Liver (tissue), 9 donors: ENCODE measurements around the gene CLRN3. TPM values are rescaled to one million over a fixed set of nuclear protein-coding genes. Genes with fewer than 3 reads are reported as not detected.

Experiments
- DNase-seq: peaks from one replicate; pipeline ENCODE4 v3.0.0-alpha.2; 2017; ENCODE audit warnings: low spot score
- H3K27ac ChIP-seq, 2 donors: one replicate each; pipeline ENCODE4 v1.7.0; 2013; ENCODE audit warnings: inconsistent platforms in 2 of 2, low read length in 2 of 2, control low read depth in 1 of 2, low read depth in 1 of 2, mild to moderate bottlenecking in 1 of 2
- H3K27me3 ChIP-seq, 4 donors: one replicate each; pipeline versions ENCODE4 v1.6.1 to v1.7.0; 2013; ENCODE audit warnings: low read length in 3 of 4, inconsistent platforms in 1 of 4, mild to moderate bottlenecking in 1 of 4, moderate library complexity in 1 of 4; ENCODE audit not compliant: control insufficient read depth in 4 of 4, insufficient read depth in 4 of 4
- H3K36me3 ChIP-seq, 4 donors: one replicate each; pipeline versions ENCODE4 v1.6.1 to v1.7.0; 2013; ENCODE audit warnings: low read length in 3 of 4, mild to moderate bottlenecking in 3 of 4, low read depth in 1 of 4, moderate library complexity in 1 of 4; ENCODE audit not compliant: control insufficient read depth in 4 of 4, insufficient read depth in 3 of 4
- H3K4me1 ChIP-seq, 4 donors: one replicate each; pipeline versions ENCODE4 v1.6.1 to v1.7.0; 2013; ENCODE audit warnings: low read length in 3 of 4, mild to moderate bottlenecking in 3 of 4, moderate library complexity in 1 of 4; ENCODE audit not compliant: control insufficient read depth in 4 of 4, insufficient read depth in 4 of 4
- H3K4me3 ChIP-seq, 3 donors: one replicate each; pipeline versions ENCODE4 v1.6.1 to v1.7.0; 2013; ENCODE audit warnings: low read length in 3 of 3, control low read depth in 1 of 3, low read depth in 1 of 3, mild to moderate bottlenecking in 1 of 3
- H3K9ac ChIP-seq, 2 donors: one replicate each; pipeline ENCODE4 v1.7.0; 2013; ENCODE audit warnings: low read length in 2 of 2, mild to moderate bottlenecking in 2 of 2, moderate library complexity in 2 of 2, control low read depth in 1 of 2, low read depth in 1 of 2
- H3K9me3 ChIP-seq, 4 donors: one replicate each; pipeline versions ENCODE4 v1.6.1 to v1.7.0; 2013; ENCODE audit warnings: low read length in 3 of 4; ENCODE audit not compliant: control insufficient read depth in 4 of 4
- ATF3 ChIP-seq: IDR thresholded peaks from 2 replicates; pipeline ENCODE4 v1.6.1; 2016; ENCODE audit warnings: antibody characterized with exemption
- FOXA1 ChIP-seq: IDR thresholded peaks from 2 replicates; pipeline ENCODE4 v1.6.1; 2016; ENCODE audit warnings: antibody characterized with exemption
- GABPA ChIP-seq, 2 donors: IDR thresholded peaks in 1 of 2; conservative IDR thresholded peaks in 1 of 2; 2 replicates each; pipeline ENCODE4 v1.6.1; 2016; ENCODE audit warnings: antibody characterized with exemption in 2 of 2, mild to moderate bottlenecking in 1 of 2, moderate library complexity in 1 of 2
- HNF4A ChIP-seq, 2 donors: conservative IDR thresholded peaks; 2 replicates each; pipeline ENCODE4 v1.6.1; 2016; ENCODE audit warnings: antibody characterized with exemption in 2 of 2, mild to moderate bottlenecking in 2 of 2
- MAX ChIP-seq: IDR thresholded peaks from 2 replicates; pipeline ENCODE4 v1.6.1; 2016; ENCODE audit warnings: antibody characterized with exemption
- NR2F2 ChIP-seq: IDR thresholded peaks from 2 replicates; pipeline ENCODE4 v1.6.1; 2016; ENCODE audit warnings: antibody characterized with exemption
- RAD21 ChIP-seq, 2 donors: IDR thresholded peaks; 2 replicates each; pipeline ENCODE4 v1.6.1; 2016; ENCODE audit warnings: antibody characterized with exemption in 2 of 2, mild to moderate bottlenecking in 2 of 2
- SP1 ChIP-seq: IDR thresholded peaks from 2 replicates; pipeline ENCODE4 v1.6.1; 2018; ENCODE audit warnings: antibody characterized with exemption, mild to moderate bottlenecking
- TAF1 ChIP-seq: conservative IDR thresholded peaks from 2 replicates; pipeline ENCODE4 v1.6.1; 2016; ENCODE audit warnings: antibody characterized with exemption, mild to moderate bottlenecking
- YY1 ChIP-seq: IDR thresholded peaks from 2 replicates; pipeline ENCODE4 v1.6.1; 2016; ENCODE audit warnings: antibody characterized with exemption, mild to moderate bottlenecking
- ZBTB33 ChIP-seq: IDR thresholded peaks from 2 replicates; pipeline ENCODE4 v1.6.1; 2016; ENCODE audit warnings: antibody characterized with exemption
- WGBS: extraction: QIAGEN DNeasy Blood & Tissue Kit; methylation state at CpG from one replicate; pipeline ENCODE4 v1.1.7; 2013; 5-methylcytosine and 5-hydroxymethylcytosine counted together
- polyA plus RNA-seq, 2 donors: library from polyadenylated mRNA; stranded (reverse) in 1 of 2; unstranded in 1 of 2; fragments of 200-250 nt in 1 of 2; fragments of >200 nt in 1 of 2; fragmentation: Nextera tagmentation in 1 of 2; extraction: Ambion mirVana in 1 of 2; gene quantifications; one replicate each; pipeline versions ENCODE4 v1.2.1 to v1.2.3, GENCODE V29; 2013 to 2015
- total RNA-seq, 2 donors: library from RNA; depleted of rRNA; stranded (reverse); fragments of >200 nt; gene quantifications; one replicate each; pipeline ENCODE4 v1.2.3, GENCODE V29; 2014
- TF ChIP-seq, protein P1 (sequence below): fragments of 150-350 bp; IDR thresholded peaks from 2 replicates; pipeline ENCODE4 v1.5.1; 2017; ENCODE audit warnings: improper control_type of control experiment, low read depth, low read length; ENCODE audit not compliant: missing input control
- donor health status: healthy.
- donor health status: healthy.
- donor health status: healthy.
- donor health status: healthy.
- donor health status: healthy.

The CLRN3 gene
- total and polyA plus RNA-seq, 4 donors: 0.33 to 16.9 (median 6.9) TPM

DNA sequence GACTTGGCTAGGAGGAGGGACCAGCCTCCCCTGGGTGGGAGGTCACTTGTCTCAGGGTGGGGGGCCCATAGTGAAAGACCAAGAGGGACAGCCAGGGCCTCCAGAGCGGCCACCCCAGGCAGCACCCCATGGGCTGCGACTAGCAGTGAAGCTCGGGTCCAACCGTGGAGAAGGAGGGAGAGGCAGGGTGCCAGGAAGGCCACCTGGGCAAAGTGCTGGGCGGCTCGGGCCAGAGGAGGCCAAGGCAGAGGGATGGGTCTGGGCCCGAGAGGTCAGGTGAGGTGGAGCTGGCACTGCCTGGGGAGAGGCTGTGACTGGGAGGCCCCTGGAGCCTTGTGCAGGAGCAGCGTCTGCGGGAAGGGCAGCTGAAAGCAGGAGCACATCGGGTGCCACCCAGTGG lies 41.8 kb downstream of the CLRN3 start:
- peaks cover 0 to 8% (median 0%) of the 10 kb centered on the region in 4 donors for H3K27me3 ChIP-seq
- TF ChIP-seq ATF3: no peak
- TF ChIP-seq NR2F2: no peak
- TF ChIP-seq ZBTB33: no peak
- no peak for TF ChIP-seq FOXA1
- TF ChIP-seq YY1: no peak
- no peak for TF ChIP-seq SP1
- TF ChIP-seq HNF4A (conservative IDR thresholded peaks at IDR 0.05): no peak
- TF ChIP-seq, protein P1, sequence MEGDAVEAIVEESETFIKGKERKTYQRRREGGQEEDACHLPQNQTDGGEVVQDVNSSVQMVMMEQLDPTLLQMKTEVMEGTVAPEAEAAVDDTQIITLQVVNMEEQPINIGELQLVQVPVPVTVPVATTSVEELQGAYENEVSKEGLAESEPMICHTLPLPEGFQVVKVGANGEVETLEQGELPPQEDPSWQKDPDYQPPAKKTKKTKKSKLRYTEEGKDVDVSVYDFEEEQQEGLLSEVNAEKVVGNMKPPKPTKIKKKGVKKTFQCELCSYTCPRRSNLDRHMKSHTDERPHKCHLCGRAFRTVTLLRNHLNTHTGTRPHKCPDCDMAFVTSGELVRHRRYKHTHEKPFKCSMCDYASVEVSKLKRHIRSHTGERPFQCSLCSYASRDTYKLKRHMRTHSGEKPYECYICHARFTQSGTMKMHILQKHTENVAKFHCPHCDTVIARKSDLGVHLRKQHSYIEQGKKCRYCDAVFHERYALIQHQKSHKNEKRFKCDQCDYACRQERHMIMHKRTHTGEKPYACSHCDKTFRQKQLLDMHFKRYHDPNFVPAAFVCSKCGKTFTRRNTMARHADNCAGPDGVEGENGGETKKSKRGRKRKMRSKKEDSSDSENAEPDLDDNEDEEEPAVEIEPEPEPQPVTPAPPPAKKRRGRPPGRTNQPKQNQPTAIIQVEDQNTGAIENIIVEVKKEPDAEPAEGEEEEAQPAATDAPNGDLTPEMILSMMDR: no peak
- TF ChIP-seq GABPA (IDR thresholded peaks at IDR 0.05 in 1 of 2, conservative IDR thresholded peaks at IDR 0.05 in 1 of 2): no peak
- no peak for TF ChIP-seq MAX
- TF ChIP-seq TAF1: no peak
- DNase-seq: no peak
- no peaks in the 10 kb centered on the region for H3K9me3 ChIP-seq
- H3K9ac ChIP-seq: no peak overlapping the region
- H3K27ac ChIP-seq: no peak overlapping the region
- no peaks in the 10 kb centered on the region for H3K36me3 ChIP-seq
- H3K4me1 ChIP-seq: no peaks in the 10 kb centered on the region
- 73% methylated on average over 10 of the region's 10 CpGs for WGBS
- H3K4me3 ChIP-seq: no peak overlapping the region

DNA sequence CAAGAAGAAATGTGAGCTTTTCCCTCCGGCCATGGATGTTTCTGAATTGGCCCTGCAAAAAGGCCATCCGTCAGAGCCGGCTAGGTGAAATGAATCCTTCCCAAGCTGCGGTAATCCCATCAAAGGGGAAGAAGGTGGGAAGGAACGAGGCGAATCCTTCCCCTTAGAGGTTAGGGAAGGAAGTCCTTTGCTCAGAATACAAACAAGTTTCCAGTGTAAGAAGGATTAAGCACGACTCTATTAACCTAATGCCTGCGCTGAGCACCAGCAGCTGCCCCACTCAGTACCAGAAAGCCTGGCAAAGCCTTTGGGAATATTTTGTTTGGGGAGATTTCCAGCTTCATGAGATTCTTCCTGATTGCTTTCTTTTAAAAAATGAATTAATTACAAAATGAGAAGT lies 42.8 kb downstream of the CLRN3 start:
- no peak overlapping the region for H3K9ac ChIP-seq
- WGBS: 51% methylated on average over 8 of the region's 8 CpGs
- no peak overlapping the region for H3K4me3 ChIP-seq
- no peak for DNase-seq
- no peak overlapping the region for H3K27ac ChIP-seq
- TF ChIP-seq SP1 (no peak), RAD21 (IDR thresholded peaks at IDR 0.05) (no peak), NR2F2 (no peak)
- TF ChIP-seq, protein P1: no peak
- no peaks in the 10 kb centered on the region for H3K4me1 ChIP-seq
- H3K36me3 ChIP-seq: no peaks in the 10 kb centered on the region
- H3K9me3 ChIP-seq: no peaks in the 10 kb centered on the region
- H3K27me3 ChIP-seq: peaks cover 0 to 8% (median 0%) of the 10 kb centered on the region in 4 donors
